ENCODE results near the gene BOC.

The BOC gene

DNA sequence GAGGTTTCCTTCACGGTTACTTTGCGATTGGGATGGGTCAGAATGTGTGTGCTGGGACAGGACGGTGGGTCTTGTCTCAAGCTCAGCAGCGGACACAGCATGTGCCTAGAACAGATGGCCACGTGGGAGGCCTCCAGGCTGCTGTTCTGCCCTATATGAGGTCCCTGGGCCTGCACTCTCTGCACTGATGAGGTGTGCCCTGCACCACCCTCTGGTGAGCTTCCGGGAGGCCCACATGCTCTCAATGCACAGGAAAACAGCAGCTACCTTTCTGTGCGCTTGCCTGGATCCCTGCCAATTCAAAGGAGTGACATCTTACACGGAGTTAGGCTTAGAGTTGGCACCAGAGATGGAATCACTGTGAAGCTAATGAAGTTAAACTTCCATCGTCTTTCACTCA, 59.8 kb downstream of the BOC start:
- TF ChIP-seq, protein P1, sequence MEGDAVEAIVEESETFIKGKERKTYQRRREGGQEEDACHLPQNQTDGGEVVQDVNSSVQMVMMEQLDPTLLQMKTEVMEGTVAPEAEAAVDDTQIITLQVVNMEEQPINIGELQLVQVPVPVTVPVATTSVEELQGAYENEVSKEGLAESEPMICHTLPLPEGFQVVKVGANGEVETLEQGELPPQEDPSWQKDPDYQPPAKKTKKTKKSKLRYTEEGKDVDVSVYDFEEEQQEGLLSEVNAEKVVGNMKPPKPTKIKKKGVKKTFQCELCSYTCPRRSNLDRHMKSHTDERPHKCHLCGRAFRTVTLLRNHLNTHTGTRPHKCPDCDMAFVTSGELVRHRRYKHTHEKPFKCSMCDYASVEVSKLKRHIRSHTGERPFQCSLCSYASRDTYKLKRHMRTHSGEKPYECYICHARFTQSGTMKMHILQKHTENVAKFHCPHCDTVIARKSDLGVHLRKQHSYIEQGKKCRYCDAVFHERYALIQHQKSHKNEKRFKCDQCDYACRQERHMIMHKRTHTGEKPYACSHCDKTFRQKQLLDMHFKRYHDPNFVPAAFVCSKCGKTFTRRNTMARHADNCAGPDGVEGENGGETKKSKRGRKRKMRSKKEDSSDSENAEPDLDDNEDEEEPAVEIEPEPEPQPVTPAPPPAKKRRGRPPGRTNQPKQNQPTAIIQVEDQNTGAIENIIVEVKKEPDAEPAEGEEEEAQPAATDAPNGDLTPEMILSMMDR (conservative IDR thresholded peaks at IDR 0.05) = no peak
- no peak for TF ChIP-seq ZFX (IDR thresholded peaks at IDR 0.05)
- H3K27ac ChIP-seq = no peak overlapping the region

DNA sequence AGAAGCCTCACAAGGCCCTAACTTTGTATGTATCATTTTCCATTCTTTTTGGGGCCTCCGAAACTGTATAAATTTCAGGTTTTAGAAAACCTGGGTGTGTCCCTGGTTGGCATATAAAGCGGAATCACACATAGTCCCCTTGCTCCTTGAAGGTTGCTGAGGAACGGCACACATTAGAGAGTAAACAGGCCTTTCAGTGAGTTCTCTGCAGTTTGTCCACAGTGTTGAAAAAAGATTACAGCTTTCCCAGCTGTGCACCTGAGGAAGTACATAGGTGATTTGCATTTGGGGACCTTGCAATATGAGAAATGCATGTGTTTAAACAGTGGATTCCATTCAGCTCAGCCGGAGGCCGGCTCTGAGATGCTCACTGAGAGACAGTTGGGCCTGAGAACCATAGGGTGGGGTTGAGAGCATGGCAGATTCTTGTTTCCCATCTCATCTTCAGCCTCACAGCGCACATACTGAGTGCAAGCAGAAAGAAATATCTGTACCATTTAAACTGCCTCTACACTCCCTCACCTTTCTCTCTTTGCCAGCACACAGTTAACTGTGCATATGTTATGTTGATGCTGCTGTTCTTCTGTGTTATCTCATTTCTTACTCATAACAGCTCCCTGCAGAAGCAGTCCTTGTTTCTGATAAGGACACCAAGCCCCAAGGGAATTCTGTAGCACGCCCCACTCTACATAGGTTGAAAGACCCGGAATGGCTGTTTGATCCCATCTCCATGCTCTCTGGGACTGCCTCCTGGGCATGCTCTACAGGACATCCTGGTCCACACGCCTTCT, 60.4 kb downstream of the BOC start:
- TF ChIP-seq, protein P1 (conservative IDR thresholded peaks at IDR 0.05) = no peak
- TF ChIP-seq ZFX (IDR thresholded peaks at IDR 0.05) = no peak
- H3K27ac ChIP-seq = no peak overlapping the region

DNA sequence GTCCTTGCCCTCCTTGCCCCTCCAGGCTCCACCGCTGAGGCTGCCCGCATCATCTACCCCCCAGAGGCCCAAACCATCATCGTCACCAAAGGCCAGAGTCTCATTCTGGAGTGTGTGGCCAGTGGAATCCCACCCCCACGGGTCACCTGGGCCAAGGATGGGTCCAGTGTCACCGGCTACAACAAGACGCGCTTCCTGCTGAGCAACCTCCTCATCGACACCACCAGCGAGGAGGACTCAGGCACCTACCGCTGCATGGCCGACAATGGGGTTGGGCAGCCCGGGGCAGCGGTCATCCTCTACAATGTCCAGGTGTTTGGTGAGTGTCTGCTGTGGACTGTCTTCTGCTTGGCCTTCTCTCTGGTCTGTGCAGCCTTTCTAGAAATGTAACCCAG, 61.0 kb downstream of the BOC start:
- no peak for TF ChIP-seq ZFX (IDR thresholded peaks at IDR 0.05)
- TF ChIP-seq, protein P1 (conservative IDR thresholded peaks at IDR 0.05) = no peak
- H3K27ac ChIP-seq = no peak overlapping the region

DNA sequence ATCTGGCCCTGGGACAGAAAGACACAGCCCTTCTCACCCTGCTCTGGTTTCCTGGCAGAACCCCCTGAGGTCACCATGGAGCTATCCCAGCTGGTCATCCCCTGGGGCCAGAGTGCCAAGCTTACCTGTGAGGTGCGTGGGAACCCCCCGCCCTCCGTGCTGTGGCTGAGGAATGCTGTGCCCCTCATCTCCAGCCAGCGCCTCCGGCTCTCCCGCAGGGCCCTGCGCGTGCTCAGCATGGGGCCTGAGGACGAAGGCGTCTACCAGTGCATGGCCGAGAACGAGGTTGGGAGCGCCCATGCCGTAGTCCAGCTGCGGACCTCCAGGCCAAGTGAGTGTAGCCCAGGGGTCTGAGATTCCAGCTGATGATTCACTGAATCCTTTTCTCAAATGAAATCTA, 61.7 kb downstream of the BOC start:
- H3K27ac ChIP-seq = no peak overlapping the region
- no peak for TF ChIP-seq ZFX (IDR thresholded peaks at IDR 0.05)

DNA sequence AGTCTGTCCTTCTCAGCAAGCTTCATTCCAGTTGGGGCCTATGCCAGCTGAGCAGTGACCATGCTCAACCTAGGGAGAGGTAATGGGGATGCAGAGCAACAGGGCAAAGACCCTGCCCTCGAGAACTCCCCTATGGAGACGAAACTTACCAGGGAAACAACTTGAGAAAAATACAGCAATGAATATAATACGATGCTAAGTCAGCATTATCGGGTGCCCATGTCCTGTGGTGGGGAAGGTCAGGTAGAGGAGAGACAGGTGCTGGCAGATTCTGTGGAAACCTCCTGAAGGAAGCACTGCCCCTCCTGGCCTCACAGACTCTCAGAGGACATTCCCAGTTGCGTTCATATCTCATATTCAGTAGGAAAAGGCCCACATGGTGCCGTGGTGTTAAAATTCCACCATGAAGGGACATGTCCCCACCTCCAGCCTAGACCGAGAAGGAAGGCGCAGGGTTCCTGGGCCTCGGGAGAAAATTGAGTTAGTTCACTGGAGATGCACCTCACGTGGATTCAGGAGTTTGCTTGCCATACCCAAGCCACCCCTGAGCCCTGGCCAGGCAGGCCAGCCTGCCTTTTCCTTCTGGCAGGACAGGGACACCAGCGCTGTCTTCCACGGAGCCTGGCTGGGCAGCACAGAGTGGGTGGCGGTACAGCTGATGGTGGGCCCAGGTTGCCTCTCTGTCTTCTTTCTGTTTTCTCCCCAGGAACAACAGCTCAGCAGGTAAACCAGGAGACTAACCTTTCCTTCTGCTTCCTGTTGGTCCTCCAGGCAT, 62.4 kb downstream of the BOC start:
- TF ChIP-seq, protein P1 (conservative IDR thresholded peaks at IDR 0.05) = no peak
- no peak for TF ChIP-seq ZFX (IDR thresholded peaks at IDR 0.05)
- H3K27ac ChIP-seq = no peak overlapping the region; the same call in 1 of the 2 replicates

DNA sequence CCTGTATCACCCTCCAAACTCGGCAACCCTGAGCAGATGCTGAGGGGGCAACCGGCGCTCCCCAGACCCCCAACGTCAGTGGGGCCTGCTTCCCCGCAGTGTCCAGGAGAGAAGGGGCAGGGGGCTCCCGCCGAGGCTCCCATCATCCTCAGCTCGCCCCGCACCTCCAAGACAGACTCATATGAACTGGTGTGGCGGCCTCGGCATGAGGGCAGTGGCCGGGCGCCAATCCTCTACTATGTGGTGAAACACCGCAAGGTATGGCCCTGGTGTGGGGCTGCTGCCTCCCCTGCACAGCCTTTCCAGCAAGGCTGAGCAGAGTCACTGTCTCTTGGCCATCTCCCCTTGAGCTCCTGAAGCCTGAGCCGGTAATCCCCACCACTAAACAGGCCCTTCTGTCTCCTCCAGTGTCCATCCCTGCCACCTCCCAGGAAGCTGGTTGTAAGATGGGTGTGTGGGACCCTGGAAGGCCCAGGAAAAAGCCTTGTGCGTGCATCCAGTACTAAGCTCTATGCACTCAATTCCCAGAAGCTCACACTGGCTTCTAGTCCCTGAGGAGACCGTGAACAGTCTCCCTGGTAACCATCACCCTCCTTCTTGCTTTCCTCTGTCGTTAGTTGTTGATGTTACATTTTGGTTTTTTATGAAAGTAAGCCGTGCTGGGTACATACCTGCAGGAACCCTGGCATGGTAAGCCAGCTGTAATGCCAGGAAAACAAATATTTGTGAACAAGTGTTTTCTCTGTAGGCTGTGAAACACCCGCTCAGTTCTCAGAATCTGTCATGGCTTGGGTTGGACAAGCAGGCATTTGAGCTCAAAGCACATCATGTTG, 63.3 kb downstream of the BOC start:
- H3K27ac ChIP-seq = peak overlapping the region; percentile 40

DNA sequence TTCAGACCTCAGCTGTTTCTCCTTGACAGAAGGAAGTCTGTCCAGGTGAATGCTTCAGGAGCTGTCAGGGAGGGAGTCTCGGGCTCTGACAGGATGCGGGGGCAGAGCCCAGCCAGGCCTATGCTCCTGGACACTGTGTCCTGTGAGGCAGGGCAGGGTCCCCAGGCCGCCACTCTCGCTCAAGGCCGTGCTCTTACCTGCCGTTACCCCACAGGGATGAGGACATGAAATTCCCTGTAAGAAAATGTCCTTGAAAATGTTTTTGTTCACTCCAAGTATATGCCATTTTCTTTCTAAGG, 63.9 kb downstream of the BOC start:
- TF ChIP-seq, protein P1 (conservative IDR thresholded peaks at IDR 0.05) = no peak
- no peak for TF ChIP-seq ZFX (IDR thresholded peaks at IDR 0.05)
- H3K27ac ChIP-seq = peak overlapping the region; percentile 40

More for the DNA sequence above, 63.3 kb downstream of the BOC start:
- no peak for TF ChIP-seq ZFX (IDR thresholded peaks at IDR 0.05)
- TF ChIP-seq, protein P1 (conservative IDR thresholded peaks at IDR 0.05) = no peak
